IMR-90 (cell line): ENCODE results near the gene EGLN1. TPM values are rescaled to one million over a fixed set of nuclear protein-coding genes. Genes with fewer than 3 reads are reported as not detected.

Experiments
- ATAC-seq: fragments of 200-7000 bp; cut with Tn5 transposase; 2 replicates; pipeline ENCODE4 v1.9.1; 2020; ENCODE audit warnings: low read depth, mild to moderate bottlenecking, moderate library complexity
- BruUV-seq: library from RNA; stranded (reverse); fragments of 400-500 nt; replicated peaks from 2 replicates; lab custom pipeline; 2021; lab: Mats Ljungman, UMichigan
- CTCF ChIA-PET: fragments of 300-600 bp; formaldehyde crosslinking; extraction: SDS; loops from one replicate; lab custom pipeline; 2021; ENCODE audit warnings: antibody characterized with exemption; lab: Yijun Ruan, JAX
- POLR2A ChIA-PET: fragments of 300-600 bp; sonication (Branson Sonifier 250); formaldehyde crosslinking; loops from one replicate; lab custom pipeline; 2022; ENCODE audit warnings: antibody characterized with exemption; ENCODE audit not compliant: unreplicated experiment; lab: Charles Lee
- DNase-seq: peaks from one replicate; pipeline ENCODE4 v3.0.0; 2013
- H2AFZ ChIP-seq: replicated peaks from 2 replicates; pipeline ENCODE3; 2013; ENCODE audit warnings: low read length, mild to moderate bottlenecking; ENCODE audit not compliant: poor library complexity
- H2AK5ac ChIP-seq: 2 replicates; pipeline ENCODE4 v1.6.1; 2013; ENCODE audit warnings: low read depth, low read length, inconsistent platforms
- H2AK9ac ChIP-seq: replicated peaks from 2 replicates; pipeline ENCODE3; 2013; ENCODE audit warnings: mild to moderate bottlenecking, low read depth, low read length, moderate library complexity; ENCODE audit not compliant: poor library complexity
- H2BK120ac ChIP-seq: 2 replicates; pipeline ENCODE4 v1.6.1; 2013; ENCODE audit warnings: low read depth, low read length, inconsistent platforms
- H2BK15ac ChIP-seq: 3 replicates; pipeline ENCODE4 v1.6.1; 2013; ENCODE audit warnings: low read depth, low read length, inconsistent platforms
- H2BK20ac ChIP-seq: 2 replicates; pipeline ENCODE4 v1.6.1; 2013; ENCODE audit warnings: low read depth, mild to moderate bottlenecking, inconsistent platforms, low read length, moderate library complexity
- H2BK5ac ChIP-seq: 2 replicates; pipeline ENCODE4 v1.6.1; 2013; ENCODE audit warnings: mild to moderate bottlenecking, low read depth, low read length, inconsistent platforms; ENCODE audit not compliant: poor library complexity, severe bottlenecking
- H3K14ac ChIP-seq: replicated peaks from 2 replicates; pipeline ENCODE4 v1.6.1; 2013; ENCODE audit warnings: low read depth, low read length, inconsistent platforms
- H3K18ac ChIP-seq: 2 replicates; pipeline ENCODE4 v1.6.1; 2013; ENCODE audit warnings: low read depth, low read length, control low read depth
- H3K23ac ChIP-seq: 2 replicates; pipeline ENCODE4 v1.6.1; 2013; ENCODE audit warnings: low read depth, low read length, inconsistent platforms
- H3K27ac ChIP-seq: 2 replicates; pipeline ENCODE4 v1.5.1; 2013; ENCODE audit warnings: mild to moderate bottlenecking, control low read depth, low read length; ENCODE audit not compliant: insufficient read depth
- H3K27me3 ChIP-seq: 2 replicates; pipeline ENCODE4 v1.6.1; 2013; ENCODE audit warnings: low read length; ENCODE audit not compliant: control insufficient read depth, insufficient read depth
- H3K36me3 ChIP-seq: 2 replicates; pipeline ENCODE4 v1.6.1; 2013; ENCODE audit warnings: low read length, mixed read lengths; ENCODE audit not compliant: control insufficient read depth, insufficient read depth
- H3K4ac ChIP-seq: 2 replicates; pipeline ENCODE4 v1.6.1; 2013; ENCODE audit warnings: low read depth, low read length, inconsistent platforms
- H3K4me1 ChIP-seq: 2 replicates; pipeline ENCODE4 v1.6.1; 2013; ENCODE audit warnings: low read length, mixed read lengths; ENCODE audit not compliant: control insufficient read depth, insufficient read depth
- H3K4me2 ChIP-seq: 2 replicates; pipeline ENCODE4 v1.6.1; 2013; ENCODE audit warnings: low read depth, mild to moderate bottlenecking, control low read depth, low read length, moderate library complexity
- H3K4me3 ChIP-seq: 2 replicates; pipeline ENCODE4 v1.5.1; 2013; ENCODE audit warnings: low read depth, mild to moderate bottlenecking, control low read depth, low read length, moderate library complexity; ENCODE audit not compliant: insufficient read depth
- H3K56ac ChIP-seq: 2 replicates; pipeline ENCODE4 v1.6.1; 2013; ENCODE audit warnings: low read length, inconsistent platforms; ENCODE audit not compliant: insufficient read depth; ENCODE audit errors: extremely low read depth
- H3K79me1 ChIP-seq, 2 experiments: 2 replicates each; pipeline ENCODE4 v1.6.1; 2013; ENCODE audit warnings: low read length in 2 of 2, inconsistent platforms in 1 of 2, low read depth in 1 of 2
- H3K9ac ChIP-seq: 2 replicates; pipeline ENCODE4 v1.6.1; 2013; ENCODE audit warnings: low read depth, low read length, control low read depth
- H3K9me1 ChIP-seq: 2 replicates; pipeline ENCODE4 v1.6.1; 2013; ENCODE audit warnings: low read length, inconsistent platforms; ENCODE audit not compliant: insufficient read depth
- H3K9me3 ChIP-seq: 2 replicates; pipeline ENCODE4 v1.6.1; 2013; ENCODE audit warnings: low read length; ENCODE audit not compliant: control insufficient read depth, insufficient read depth
- H4K20me1 ChIP-seq: 2 replicates; pipeline ENCODE4 v1.6.1; 2013; ENCODE audit warnings: low read length, inconsistent platforms; ENCODE audit not compliant: insufficient read depth
- H4K5ac ChIP-seq: 2 replicates; pipeline ENCODE4 v1.6.1; 2013; ENCODE audit warnings: mild to moderate bottlenecking, low read depth, low read length, control low read depth
- H4K8ac ChIP-seq, 2 experiments: 2 replicates each; pipeline ENCODE4 v1.6.1; 2013; ENCODE audit warnings: low read depth in 2 of 2, low read length in 2 of 2, control low read depth in 1 of 2, inconsistent platforms in 1 of 2
- H4K91ac ChIP-seq: 2 replicates; pipeline ENCODE4 v1.6.1; 2013; ENCODE audit warnings: low read depth, low read length, inconsistent platforms; ENCODE audit not compliant: insufficient read depth
- BHLHE40 ChIP-seq: fragments of 150-350 bp; IDR thresholded peaks from 2 replicates; pipeline ENCODE4 v1.6.1; 2016; ENCODE audit warnings: mild to moderate bottlenecking, low read depth, low read length
- CEBPB ChIP-seq: IDR thresholded peaks from 2 replicates; pipeline ENCODE4 v1.6.1; 2012; ENCODE audit warnings: low read depth, low read length, improper control_type of control experiment
- CHD1 ChIP-seq: IDR thresholded peaks from 2 replicates; pipeline ENCODE4 v1.6.1; 2012; ENCODE audit warnings: low read depth, low read length, improper control_type of control experiment
- CTCF ChIP-seq: conservative IDR thresholded peaks from 2 replicates; pipeline ENCODE4 v1.5.1; 2012; ENCODE audit warnings: mild to moderate bottlenecking, low read depth, low read length, improper control_type of control experiment
- FOS ChIP-seq: fragments of 150-350 bp; IDR thresholded peaks from 2 replicates; pipeline ENCODE4 v1.6.1; 2016; ENCODE audit warnings: low read depth, low read length
- MAFK ChIP-seq: IDR thresholded peaks from 2 replicates; pipeline ENCODE4 v1.6.1; 2012; ENCODE audit warnings: low read depth, low read length, improper control_type of control experiment
- MAZ ChIP-seq: IDR thresholded peaks from 2 replicates; pipeline ENCODE4 v1.6.1; 2012; ENCODE audit warnings: low read depth, mild to moderate bottlenecking, low read length, improper control_type of control experiment, moderate library complexity, borderline replicate concordance
- MXI1 ChIP-seq: IDR thresholded peaks from 2 replicates; pipeline ENCODE4 v1.6.1; 2012; ENCODE audit warnings: low read depth, mild to moderate bottlenecking, low read length, moderate library complexity, borderline replicate concordance
- NFE2L2 ChIP-seq: fragments of 150-350 bp; IDR thresholded peaks from 2 replicates; pipeline ENCODE4 v1.6.1; 2016; ENCODE audit warnings: low read depth, mild to moderate bottlenecking, low read length
- POLR2A ChIP-seq: IDR thresholded peaks from 2 replicates; pipeline ENCODE4 v1.6.1; 2012; ENCODE audit warnings: mild to moderate bottlenecking, low read depth, low read length
- RAD21 ChIP-seq: IDR thresholded peaks from 2 replicates; pipeline ENCODE4 v1.6.1; 2012; ENCODE audit warnings: low read length, improper control_type of control experiment
- RCOR1 ChIP-seq: IDR thresholded peaks from 2 replicates; pipeline ENCODE4 v1.6.1; 2012; ENCODE audit warnings: mild to moderate bottlenecking, low read length, improper control_type of control experiment; ENCODE audit not compliant: insufficient replicate concordance
- RFX5 ChIP-seq: IDR thresholded peaks from 2 replicates; pipeline ENCODE4 v1.8.0; 2012; ENCODE audit warnings: low read depth, mild to moderate bottlenecking, low read length, moderate library complexity
- SMC3 ChIP-seq: fragments of 150-350 bp; IDR thresholded peaks from 2 replicates; pipeline ENCODE4 v1.6.1; 2016; ENCODE audit warnings: low read depth, mild to moderate bottlenecking, antibody characterized with exemption, low read length, moderate library complexity
- WGBS, 2 experiments: methylation state at CpG; one replicate each; pipeline versions ENCODE4 v1.1.5 to v1.1.7; 2013; ENCODE audit warnings: missing lambda C conversion rate in 2 of 2; ENCODE audit not compliant: insufficient read length in 1 of 2; ENCODE audit errors: extremely low coverage in 2 of 2; 5-methylcytosine and 5-hydroxymethylcytosine counted together
- dilution Hi-C: fragments of 300-500 bp; cut with HindIII; formaldehyde crosslinking; loops from one replicate; pipeline ENCODE4 v1.14.3; 2018; ENCODE audit warnings: low sequenced_read_pairs; ENCODE audit not compliant: unreplicated experiment
- in situ Hi-C: fragments of 300-500 bp; cut with MboI; formaldehyde crosslinking; loops from 3 replicates; pipeline ENCODE4 v1.14.3; 2019; ENCODE audit warnings: low sequenced_read_pairs, inconsistent platforms, mixed read lengths
- intact Hi-C: fragments of 100-400 bp; cut with micrococcal nuclease; formaldehyde crosslinking; loops from 2 replicates; pipeline ENCODE4 v1.10.0; 2022
- polyA plus RNA-seq, 3 experiments: library from polyadenylated mRNA; depleted of rRNA; stranded (reverse); fragments of >200 nt; gene quantifications; 2 replicates each; pipeline ENCODE4 v1.2.3, GENCODE V29; 2012; ENCODE audit warnings: low replicate concordance in 1 of 3
- total RNA-seq: library from RNA; depleted of rRNA; stranded (reverse); fragments of >200 nt; gene quantifications from 2 replicates; pipeline ENCODE4 v1.2.3, GENCODE V29; 2012
- TF ChIP-seq, protein P1 (sequence below): fragments of 150-350 bp; IDR thresholded peaks from 2 replicates; pipeline ENCODE4 v1.6.1; 2017; ENCODE audit warnings: mild to moderate bottlenecking, antibody characterized with exemption, low read length, low read depth
- TF ChIP-seq, protein P2 (sequence below): fragments of 150-350 bp; IDR thresholded peaks from 2 replicates; pipeline ENCODE4 v1.6.1; 2016; ENCODE audit warnings: low read depth, mild to moderate bottlenecking, low read length, moderate library complexity, borderline replicate concordance

EGLN1 gene
- total and polyA plus RNA-seq, 2 of the 4 experiments (the other 2 are of a cell fraction): 25.7 to 26.9 TPM

GRCh38 chr1:231347961-231348360, 74.1 kb downstream of the EGLN1 start:
- Histone ChIP-seq H2BK15ac (no peak overlapping the region), H3K4me2 (no peak overlapping the region), H3K18ac (no peak overlapping the region), H2BK20ac (no peak overlapping the region), H3K9me3 (no peaks in the 10 kb centered on the region), H2AK9ac (no peak overlapping the region), H3K36me3 (peaks cover 13% of the 10 kb centered on the region), H2BK120ac (no peak overlapping the region), H3K23ac (no peak overlapping the region), H4K20me1 (no peaks in the 10 kb centered on the region), H3K4me1 (no peaks in the 10 kb centered on the region), H3K9ac (no peak overlapping the region), H3K27ac (no peak overlapping the region), H3K79me1 (peaks cover 9 to 20% of the 10 kb centered on the region in 2 experiments), H4K5ac (no peak overlapping the region), H3K56ac (no peak overlapping the region), H3K27me3 (no peaks in the 10 kb centered on the region), H3K9me1 (no peaks in the 10 kb centered on the region), H3K14ac (no peak overlapping the region), H2AK5ac (no peak overlapping the region), H4K8ac (no peak overlapping the region), H4K91ac (no peak overlapping the region), H2AFZ (no peak overlapping the region), H3K4me3 (no peak overlapping the region), H2BK5ac (no peak overlapping the region), H3K4ac (no peak overlapping the region)
- no peak for ATAC-seq
- WGBS, 2 experiments: 94% methylated on average over 3 of the region's 4 CpGs; no CpG with 5 or more reads in 1 of the 2 experiments
- TF ChIP-seq MXI1 (no peak), CHD1 (no peak), RCOR1 (no peak), RFX5 (no peak), BHLHE40 (no peak), NFE2L2 (no peak), CEBPB (no peak), FOS (no peak), RAD21 (no peak), MAFK (no peak), CTCF (no peak), SMC3 (no peak), POLR2A (no peak), MAZ (no peak)
- TF ChIP-seq, protein P1, sequence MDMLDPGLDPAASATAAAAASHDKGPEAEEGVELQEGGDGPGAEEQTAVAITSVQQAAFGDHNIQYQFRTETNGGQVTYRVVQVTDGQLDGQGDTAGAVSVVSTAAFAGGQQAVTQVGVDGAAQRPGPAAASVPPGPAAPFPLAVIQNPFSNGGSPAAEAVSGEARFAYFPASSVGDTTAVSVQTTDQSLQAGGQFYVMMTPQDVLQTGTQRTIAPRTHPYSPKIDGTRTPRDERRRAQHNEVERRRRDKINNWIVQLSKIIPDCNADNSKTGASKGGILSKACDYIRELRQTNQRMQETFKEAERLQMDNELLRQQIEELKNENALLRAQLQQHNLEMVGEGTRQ: no peak
- TF ChIP-seq, protein P2, sequence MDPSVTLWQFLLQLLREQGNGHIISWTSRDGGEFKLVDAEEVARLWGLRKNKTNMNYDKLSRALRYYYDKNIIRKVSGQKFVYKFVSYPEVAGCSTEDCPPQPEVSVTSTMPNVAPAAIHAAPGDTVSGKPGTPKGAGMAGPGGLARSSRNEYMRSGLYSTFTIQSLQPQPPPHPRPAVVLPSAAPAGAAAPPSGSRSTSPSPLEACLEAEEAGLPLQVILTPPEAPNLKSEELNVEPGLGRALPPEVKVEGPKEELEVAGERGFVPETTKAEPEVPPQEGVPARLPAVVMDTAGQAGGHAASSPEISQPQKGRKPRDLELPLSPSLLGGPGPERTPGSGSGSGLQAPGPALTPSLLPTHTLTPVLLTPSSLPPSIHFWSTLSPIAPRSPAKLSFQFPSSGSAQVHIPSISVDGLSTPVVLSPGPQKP: no peak
- BruUV-seq: no TSS peak
- in situ Hi-C loops (no loop called here), intact Hi-C loops (no loop called here), dilution Hi-C loops (no loop called here)
- ChIA-PET POLR2A (no interaction called here), CTCF (no interaction called here)
- no peak for DNase-seq
